ENCODE measurements around the gene MUC13. TPM values are rescaled to one million over a fixed set of nuclear protein-coding genes. Genes with fewer than 3 reads are reported as not detected.
A peak's percentile ranks its signal among the peaks of the same experiment; 100 is the strongest.

The MUC13 gene
- total RNA-seq, 1 experiment from 2014 or later: 0.04 TPM

DNA sequence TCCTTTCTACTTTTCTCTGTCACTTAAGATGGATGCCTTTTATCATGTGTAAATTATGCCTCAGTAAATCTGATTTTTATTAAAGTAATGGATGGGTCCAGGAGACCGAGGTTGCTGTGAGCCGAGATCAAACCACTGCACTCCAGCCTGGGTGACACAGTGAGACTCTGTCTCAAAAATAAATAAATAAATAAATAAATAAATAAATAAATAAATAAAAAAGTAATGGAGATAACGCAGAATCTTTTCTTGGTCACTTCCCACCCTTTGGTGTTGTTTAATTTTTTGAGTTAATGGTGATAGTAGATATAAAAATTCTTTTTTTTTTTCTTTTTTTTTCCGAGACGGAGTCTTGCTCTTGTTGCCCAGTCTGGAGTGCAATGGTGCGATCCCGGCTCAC lies 44.1 kb upstream of the MUC13 start:
- no TSS peak for BruUV-seq (replicated peaks)
- Histone ChIP-seq H3K9ac (ENCODE audit: low read length) (no peak overlapping the region), H3K36me3 (ENCODE audit: low read depth, low read length) (no peaks in the 10 kb centered on the region; the same call in 1 of the 2 replicates), H3K4me3 (ENCODE audit: low read length) (no peak overlapping the region), H3K4me1 (ENCODE audit: insufficient read depth, low read length) (no peaks in the 10 kb centered on the region), H3K9me3 (ENCODE audit: low read length) (no peaks in the 10 kb centered on the region), H4K20me1 (ENCODE audit: low read length) (no peaks in the 10 kb centered on the region), H3K27ac (ENCODE audit: low read length) (no peak overlapping the region), H2AFZ (ENCODE audit: low read length) (no peak overlapping the region), H3K4me2 (ENCODE audit: low read length) (no peak overlapping the region), H3K27me3 (ENCODE audit: low read length) (no peaks in the 10 kb centered on the region), H3F3A (ENCODE audit: low read length, unreplicated experiment) (no peaks in the 10 kb centered on the region), H3K79me2 (ENCODE audit: low read length) (no peaks in the 10 kb centered on the region), H3K9me2 (replicated peaks; ENCODE audit: low read length) (no peaks in the 10 kb centered on the region)
- POLR2A ChIA-PET (ENCODE audit: unreplicated experiment): no interaction called here
- ATAC-seq (no peak), DNase-seq (no peak)
- TF ChIP-seq EZH2 (IDR thresholded peaks at IDR 0.05; ENCODE audit: low read length, unreplicated experiment) (no peak), EZH2phosphoT487 (IDR thresholded peaks at IDR 0.05; ENCODE audit: borderline replicate concordance, low read length) (no peak)
- TF ChIP-seq, protein P1, sequence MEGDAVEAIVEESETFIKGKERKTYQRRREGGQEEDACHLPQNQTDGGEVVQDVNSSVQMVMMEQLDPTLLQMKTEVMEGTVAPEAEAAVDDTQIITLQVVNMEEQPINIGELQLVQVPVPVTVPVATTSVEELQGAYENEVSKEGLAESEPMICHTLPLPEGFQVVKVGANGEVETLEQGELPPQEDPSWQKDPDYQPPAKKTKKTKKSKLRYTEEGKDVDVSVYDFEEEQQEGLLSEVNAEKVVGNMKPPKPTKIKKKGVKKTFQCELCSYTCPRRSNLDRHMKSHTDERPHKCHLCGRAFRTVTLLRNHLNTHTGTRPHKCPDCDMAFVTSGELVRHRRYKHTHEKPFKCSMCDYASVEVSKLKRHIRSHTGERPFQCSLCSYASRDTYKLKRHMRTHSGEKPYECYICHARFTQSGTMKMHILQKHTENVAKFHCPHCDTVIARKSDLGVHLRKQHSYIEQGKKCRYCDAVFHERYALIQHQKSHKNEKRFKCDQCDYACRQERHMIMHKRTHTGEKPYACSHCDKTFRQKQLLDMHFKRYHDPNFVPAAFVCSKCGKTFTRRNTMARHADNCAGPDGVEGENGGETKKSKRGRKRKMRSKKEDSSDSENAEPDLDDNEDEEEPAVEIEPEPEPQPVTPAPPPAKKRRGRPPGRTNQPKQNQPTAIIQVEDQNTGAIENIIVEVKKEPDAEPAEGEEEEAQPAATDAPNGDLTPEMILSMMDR (conservative IDR thresholded peaks at IDR 0.05; ENCODE audit: low read depth, low read length): no peak
- intact Hi-C loops (cut with micrococcal nuclease): no loop called here
- CTCF ChIA-PET: no interaction called here

- Histone ChIP-seq H4K20me1 (ENCODE audit: low read length) (no peaks in the 10 kb centered on the region), H3F3A (ENCODE audit: low read length, unreplicated experiment) (no peaks in the 10 kb centered on the region), H2AFZ (ENCODE audit: low read length) (no peak overlapping the region), H3K9ac (ENCODE audit: low read length) (no peak overlapping the region), H3K9me3 (ENCODE audit: low read length) (no peaks in the 10 kb centered on the region), H3K79me2 (ENCODE audit: low read length) (no peaks in the 10 kb centered on the region), H3K36me3 (ENCODE audit: low read depth, low read length) (no peaks in the 10 kb centered on the region; the same call in 1 of the 2 replicates), H3K4me1 (ENCODE audit: insufficient read depth, low read length) (no peaks in the 10 kb centered on the region), H3K27me3 (ENCODE audit: low read length) (no peaks in the 10 kb centered on the region), H3K4me3 (ENCODE audit: low read length) (no peak overlapping the region), H3K27ac (ENCODE audit: low read length) (no peak overlapping the region), H3K4me2 (ENCODE audit: low read length) (no peak overlapping the region), H3K9me2 (replicated peaks; ENCODE audit: low read length) (no peaks in the 10 kb centered on the region)
- peak; percentile 31 for ATAC-seq
- POLR2A ChIA-PET (ENCODE audit: unreplicated experiment): no interaction called here
- TF ChIP-seq, protein P1 (conservative IDR thresholded peaks at IDR 0.05; ENCODE audit: low read depth, low read length): no peak
- TF ChIP-seq EZH2 (IDR thresholded peaks at IDR 0.05; ENCODE audit: low read length, unreplicated experiment): no peak
- TF ChIP-seq EZH2phosphoT487 (IDR thresholded peaks at IDR 0.05; ENCODE audit: borderline replicate concordance, low read length): no peak
- BruUV-seq (replicated peaks): no TSS peak
- peak; percentile 10 for DNase-seq
- intact Hi-C loops (cut with micrococcal nuclease): no loop called here
- CTCF ChIA-PET: no interaction called here
Observed at GRCh38 chr3:124976383-124976782, 41.8 kb upstream of the MUC13 start.

GRCh38 chr3:124974691-124975090 lies 40.1 kb upstream of the MUC13 start:
- Histone ChIP-seq H3K4me3 (ENCODE audit: low read length) (no peak overlapping the region), H3K36me3 (ENCODE audit: low read depth, low read length) (no peaks in the 10 kb centered on the region; the same call in 1 of the 2 replicates), H3K9me3 (ENCODE audit: low read length) (no peaks in the 10 kb centered on the region), H3K4me1 (ENCODE audit: insufficient read depth, low read length) (no peaks in the 10 kb centered on the region), H3K27me3 (ENCODE audit: low read length) (no peaks in the 10 kb centered on the region), H2AFZ (ENCODE audit: low read length) (no peak overlapping the region), H4K20me1 (ENCODE audit: low read length) (no peaks in the 10 kb centered on the region), H3K79me2 (ENCODE audit: low read length) (no peaks in the 10 kb centered on the region), H3K9ac (ENCODE audit: low read length) (no peak overlapping the region), H3K4me2 (ENCODE audit: low read length) (no peak overlapping the region), H3K27ac (ENCODE audit: low read length) (no peak overlapping the region), H3F3A (ENCODE audit: low read length, unreplicated experiment) (no peaks in the 10 kb centered on the region), H3K9me2 (replicated peaks; ENCODE audit: low read length) (no peaks in the 10 kb centered on the region)
- BruUV-seq (replicated peaks): no TSS peak
- DNase-seq (peak; percentile 28), ATAC-seq (peak; percentile 56)
- TF ChIP-seq EZH2 (IDR thresholded peaks at IDR 0.05; ENCODE audit: low read length, unreplicated experiment) (no peak), EZH2phosphoT487 (IDR thresholded peaks at IDR 0.05; ENCODE audit: borderline replicate concordance, low read length) (no peak)
- TF ChIP-seq, protein P1 (conservative IDR thresholded peaks at IDR 0.05; ENCODE audit: low read depth, low read length): no peak
- intact Hi-C loops (cut with micrococcal nuclease): no loop called here
- POLR2A ChIA-PET (ENCODE audit: unreplicated experiment): no interaction called here
- CTCF ChIA-PET: no interaction called here

All from PC-3 (cell line).